ENCODE results near the gene ERG. TPM values are rescaled to one million over a fixed set of nuclear protein-coding genes. Genes with fewer than 3 reads are reported as not detected.

Gene ERG
- total RNA-seq, 1 donor from 2014 or later = 61.4 TPM

- no peak for DNase-seq (ENCODE audit: low read depth, low spot score)
Measured at GRCh38 chr21:38396325-38396724, 102.0 kb downstream of the ERG start.

- DNase-seq (ENCODE audit: low read depth, low spot score) = no peak
Measured at GRCh38 chr21:38395581-38395980, 102.7 kb downstream of the ERG start.

GRCh38 chr21:38392661-38393060 lies 105.6 kb downstream of the ERG start:
- DNase-seq (ENCODE audit: low read depth, low spot score) = no peak

- DNase-seq (ENCODE audit: low read depth, low spot score) = no peak
Measured at GRCh38 chr21:38389896-38390295, 108.4 kb downstream of the ERG start.

- DNase-seq (ENCODE audit: low read depth, low spot score) = no peak
Measured at GRCh38 chr21:38389354-38389676, 109.0 kb downstream of the ERG start.

- DNase-seq (ENCODE audit: low read depth, low spot score) = peak; percentile 78
Measured at GRCh38 chr21:38388647-38389353, 109.5 kb downstream of the ERG start.

- no peak for DNase-seq (ENCODE audit: low read depth, low spot score)
Measured at GRCh38 chr21:38388203-38388602, 110.1 kb downstream of the ERG start.

GRCh38 chr21:38386967-38387366 lies 111.3 kb downstream of the ERG start:
- no peak for DNase-seq (ENCODE audit: low read depth, low spot score)

- DNase-seq (ENCODE audit: low read depth, low spot score) = no peak
Measured at GRCh38 chr21:38385427-38386175, 112.7 kb downstream of the ERG start.

- no peak for DNase-seq (ENCODE audit: low read depth, low spot score)
Measured at GRCh38 chr21:38384675-38385426, 113.4 kb downstream of the ERG start.

- DNase-seq (ENCODE audit: low read depth, low spot score) = no peak
Measured at GRCh38 chr21:38384238-38384560, 114.1 kb downstream of the ERG start.

GRCh38 chr21:38383411-38384237 lies 114.7 kb downstream of the ERG start:
- DNase-seq (ENCODE audit: low read depth, low spot score) = no peak

- DNase-seq (ENCODE audit: low read depth, low spot score) = no peak
Measured at GRCh38 chr21:38380481-38381137, 117.7 kb downstream of the ERG start.

GRCh38 chr21:38379147-38379546 lies 119.1 kb downstream of the ERG start:
- DNase-seq (ENCODE audit: low read depth, low spot score) = no peak

- DNase-seq (ENCODE audit: low read depth, low spot score) = no peak
Measured at GRCh38 chr21:38377165-38378088, 120.8 kb downstream of the ERG start.

GRCh38 chr21:38376693-38377092 lies 121.6 kb downstream of the ERG start:
- DNase-seq (ENCODE audit: low read depth, low spot score) = no peak

- DNase-seq (ENCODE audit: low read depth, low spot score) = no peak
Measured at GRCh38 chr21:38376235-38376634, 122.0 kb downstream of the ERG start.

- DNase-seq (ENCODE audit: low read depth, low spot score) = no peak
Measured at GRCh38 chr21:38367646-38368045, 130.6 kb downstream of the ERG start.

- no peak for DNase-seq (ENCODE audit: low read depth, low spot score)
Measured at GRCh38 chr21:38365521-38365920, 132.8 kb downstream of the ERG start.

GRCh38 chr21:38363693-38364092 lies 134.6 kb downstream of the ERG start:
- no peak for DNase-seq (ENCODE audit: low read depth, low spot score)

Data from pulmonary artery endothelial cell (primary cell).